GM19025 (cell line): ENCODE results near the gene TFE3.

Source experiments
- ATAC-seq: cut with Tn5 transposase; IDR thresholded peaks from one replicate; pipeline ENCODE4 v1.9.1; 2021; ENCODE audit warnings: mild to moderate bottlenecking, low read depth, moderate library complexity; ENCODE audit not compliant: unreplicated experiment

The TFE3 gene, protein sequence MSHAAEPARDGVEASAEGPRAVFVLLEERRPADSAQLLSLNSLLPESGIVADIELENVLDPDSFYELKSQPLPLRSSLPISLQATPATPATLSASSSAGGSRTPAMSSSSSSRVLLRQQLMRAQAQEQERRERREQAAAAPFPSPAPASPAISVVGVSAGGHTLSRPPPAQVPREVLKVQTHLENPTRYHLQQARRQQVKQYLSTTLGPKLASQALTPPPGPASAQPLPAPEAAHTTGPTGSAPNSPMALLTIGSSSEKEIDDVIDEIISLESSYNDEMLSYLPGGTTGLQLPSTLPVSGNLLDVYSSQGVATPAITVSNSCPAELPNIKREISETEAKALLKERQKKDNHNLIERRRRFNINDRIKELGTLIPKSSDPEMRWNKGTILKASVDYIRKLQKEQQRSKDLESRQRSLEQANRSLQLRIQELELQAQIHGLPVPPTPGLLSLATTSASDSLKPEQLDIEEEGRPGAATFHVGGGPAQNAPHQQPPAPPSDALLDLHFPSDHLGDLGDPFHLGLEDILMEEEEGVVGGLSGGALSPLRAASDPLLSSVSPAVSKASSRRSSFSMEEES

DNA sequence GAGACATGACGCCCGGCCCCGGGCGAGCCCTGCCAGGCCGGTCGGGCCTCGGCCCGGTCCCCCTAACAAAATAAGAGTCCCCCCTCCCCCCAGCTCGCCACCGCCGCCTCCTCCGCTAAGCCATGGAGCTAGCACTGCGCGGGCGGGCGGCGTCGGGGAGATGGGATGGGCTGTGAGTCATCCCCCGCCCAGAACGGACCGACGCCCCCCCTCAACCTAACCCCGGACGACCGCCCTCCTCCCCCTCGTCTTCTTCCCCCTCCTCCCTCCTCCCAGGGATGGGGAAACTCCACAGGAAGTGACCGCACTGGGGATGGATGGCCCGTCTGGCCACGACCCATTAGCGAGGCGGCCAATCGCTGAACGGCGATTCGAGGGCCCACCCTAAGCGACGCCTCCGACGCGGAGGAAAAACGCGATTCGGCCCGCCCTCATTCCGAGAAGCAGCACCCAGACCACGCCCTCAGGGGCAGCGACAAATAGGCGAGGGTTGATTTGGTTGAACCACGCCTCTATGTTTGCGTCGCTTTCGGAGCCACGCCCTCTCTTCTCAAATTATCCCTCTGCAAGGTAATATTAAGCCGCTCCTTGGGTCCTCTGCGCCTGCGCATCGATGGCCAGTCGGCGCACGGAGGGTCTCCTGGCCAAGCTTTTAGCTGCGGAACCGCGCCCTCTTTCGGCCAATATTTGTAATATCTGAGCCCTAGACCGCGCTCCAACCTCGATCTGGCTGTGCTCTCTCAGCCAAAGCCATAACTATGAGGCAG, at the start of gene TFE3:
Gene TFE3 (minus strand): TSS at position 138 of the 767 bp plus-strand sequence. CDS start 131 bp downstream, at position 7.
- peak; percentile 93 for ATAC-seq

DNA sequence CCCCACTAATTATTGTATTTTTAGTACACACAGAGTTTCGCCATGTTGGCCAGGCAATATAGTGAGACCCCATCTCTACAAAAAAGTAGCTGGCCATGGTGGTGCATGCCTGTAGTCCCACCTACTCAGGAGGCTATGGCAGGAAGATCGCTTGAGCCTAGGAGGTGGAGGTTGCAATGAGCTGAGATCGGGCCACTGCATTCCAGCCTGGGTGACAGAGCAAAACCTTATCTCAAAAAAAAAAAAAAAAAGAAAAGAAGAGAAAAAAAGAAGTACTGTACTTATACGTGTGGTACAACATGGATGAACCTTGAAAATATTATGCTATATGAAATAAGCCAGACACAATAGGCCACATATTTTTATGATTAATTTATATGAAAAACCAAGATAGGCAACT, 46.4 kb upstream of the TFE3 start:
- no peak for ATAC-seq

DNA sequence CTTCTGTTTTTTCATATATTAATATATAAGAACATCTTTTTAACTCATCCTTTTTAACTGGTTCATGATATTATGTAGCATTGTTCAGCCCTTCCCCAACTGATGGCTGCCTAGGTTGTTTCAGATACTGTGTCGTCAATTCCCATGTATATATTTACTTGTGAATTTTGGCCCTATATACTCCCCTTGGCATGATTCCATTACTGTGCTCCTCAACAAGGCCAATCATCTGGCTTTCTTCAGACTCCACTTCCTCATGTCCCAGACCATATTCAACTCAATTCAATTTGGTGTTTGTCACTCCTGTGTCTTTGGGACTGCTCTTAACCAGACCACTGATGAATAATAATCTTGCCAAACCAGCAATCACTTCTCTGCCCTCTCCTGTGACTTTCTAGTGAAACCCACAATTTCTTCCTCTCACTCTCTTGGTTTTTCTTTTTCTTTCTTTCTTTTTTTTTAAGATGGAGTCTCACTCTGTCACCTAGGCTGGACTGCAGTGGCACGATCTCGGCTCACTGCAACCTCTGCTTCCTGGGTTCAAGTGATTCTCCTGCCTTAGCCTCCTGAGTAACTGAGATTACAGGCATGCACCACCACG, 39.2 kb upstream of the TFE3 start:
- ATAC-seq: no peak

DNA sequence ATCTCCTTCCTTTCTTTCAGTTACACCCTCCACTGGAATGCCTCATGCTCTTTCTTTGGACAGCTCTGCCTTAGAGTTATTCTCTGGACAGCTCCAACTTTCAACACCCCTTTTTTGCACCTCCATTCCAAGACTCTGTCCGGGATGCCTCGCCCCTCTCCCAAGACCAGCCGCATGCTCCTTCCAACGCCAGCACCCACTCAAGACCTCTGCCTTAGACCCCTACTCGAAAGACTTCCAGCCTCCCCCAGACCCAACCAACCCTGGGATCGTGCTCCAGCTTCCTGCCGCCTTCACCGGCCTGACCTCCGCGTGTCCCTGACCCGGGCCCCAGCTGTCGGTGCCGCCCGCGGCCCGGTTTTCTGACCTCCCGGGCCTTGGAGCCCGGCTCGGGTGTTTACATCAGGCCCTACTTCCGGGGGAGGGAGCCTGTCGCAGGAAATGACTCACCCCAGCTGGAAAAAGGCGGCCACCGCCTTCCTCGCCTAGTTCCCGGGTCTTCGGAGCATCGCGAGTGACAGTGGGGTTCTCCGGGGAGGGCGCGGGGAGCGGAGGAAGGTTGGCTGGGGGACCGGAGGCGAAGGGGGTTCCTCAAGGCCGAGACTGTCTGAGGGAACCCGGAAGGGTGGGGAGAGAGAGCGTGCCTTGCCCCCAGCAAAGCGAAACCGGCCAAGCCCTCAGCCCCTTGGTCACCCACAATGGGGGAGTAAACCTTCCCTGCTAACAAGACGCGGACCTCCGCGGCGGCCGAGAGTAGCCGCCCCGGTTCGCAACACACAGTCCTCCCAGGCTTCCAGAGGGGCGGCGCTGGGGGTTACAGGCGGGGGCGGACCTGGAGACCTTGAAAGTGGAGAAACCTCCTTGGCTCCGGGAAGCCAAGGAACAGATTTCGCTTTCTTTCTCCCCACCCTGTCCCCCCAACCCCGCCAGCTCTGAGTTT, 36.6 kb upstream of the TFE3 start, which contains the start of gene WDR45:
Gene WDR45 (minus strand): TSS at position 399 of the 940 bp plus-strand sequence. CDS start 1,792 bp downstream, outside the sequence.
- ATAC-seq: peak; percentile 74

DNA sequence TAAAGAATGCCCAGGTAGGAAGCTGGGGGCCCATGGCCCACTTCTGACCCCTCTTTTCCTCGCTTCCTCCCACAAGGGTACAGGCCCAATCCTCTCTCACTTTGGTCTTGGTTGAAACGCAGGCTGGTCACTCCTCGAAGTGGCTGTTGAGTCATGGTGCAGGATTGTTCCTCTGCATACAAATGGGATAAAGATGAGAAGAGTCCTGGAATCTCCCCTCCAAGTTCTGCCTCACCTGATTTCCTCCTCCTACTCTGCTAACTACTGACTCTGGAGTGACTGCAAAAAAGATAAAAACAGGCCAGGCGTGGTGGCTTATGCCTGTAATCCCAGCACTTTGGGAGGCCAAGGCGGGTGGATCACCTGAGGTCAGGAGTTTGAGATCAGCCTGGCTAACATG, 34.8 kb upstream of the TFE3 start:
- ATAC-seq: no peak

DNA sequence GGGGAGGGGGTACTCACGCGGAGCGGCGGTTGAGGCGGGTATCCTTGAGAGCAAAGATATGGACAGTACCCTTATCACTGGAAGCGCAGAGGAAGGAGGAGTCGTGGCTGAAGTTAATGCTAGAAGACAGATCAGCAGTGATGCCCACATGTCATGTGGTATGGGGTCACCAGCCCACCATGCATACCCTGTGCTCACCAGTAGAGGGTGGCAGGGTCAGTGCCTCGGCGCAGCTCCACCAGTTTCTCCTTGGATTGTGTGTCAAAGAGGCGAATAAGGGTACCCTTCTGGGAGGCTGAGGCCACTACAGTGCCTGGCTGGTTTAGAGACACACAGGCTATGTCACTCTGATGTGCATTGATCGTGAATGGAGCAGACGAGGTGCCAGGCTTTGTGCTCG, 32.2 kb upstream of the TFE3 start:
- no peak for ATAC-seq

DNA sequence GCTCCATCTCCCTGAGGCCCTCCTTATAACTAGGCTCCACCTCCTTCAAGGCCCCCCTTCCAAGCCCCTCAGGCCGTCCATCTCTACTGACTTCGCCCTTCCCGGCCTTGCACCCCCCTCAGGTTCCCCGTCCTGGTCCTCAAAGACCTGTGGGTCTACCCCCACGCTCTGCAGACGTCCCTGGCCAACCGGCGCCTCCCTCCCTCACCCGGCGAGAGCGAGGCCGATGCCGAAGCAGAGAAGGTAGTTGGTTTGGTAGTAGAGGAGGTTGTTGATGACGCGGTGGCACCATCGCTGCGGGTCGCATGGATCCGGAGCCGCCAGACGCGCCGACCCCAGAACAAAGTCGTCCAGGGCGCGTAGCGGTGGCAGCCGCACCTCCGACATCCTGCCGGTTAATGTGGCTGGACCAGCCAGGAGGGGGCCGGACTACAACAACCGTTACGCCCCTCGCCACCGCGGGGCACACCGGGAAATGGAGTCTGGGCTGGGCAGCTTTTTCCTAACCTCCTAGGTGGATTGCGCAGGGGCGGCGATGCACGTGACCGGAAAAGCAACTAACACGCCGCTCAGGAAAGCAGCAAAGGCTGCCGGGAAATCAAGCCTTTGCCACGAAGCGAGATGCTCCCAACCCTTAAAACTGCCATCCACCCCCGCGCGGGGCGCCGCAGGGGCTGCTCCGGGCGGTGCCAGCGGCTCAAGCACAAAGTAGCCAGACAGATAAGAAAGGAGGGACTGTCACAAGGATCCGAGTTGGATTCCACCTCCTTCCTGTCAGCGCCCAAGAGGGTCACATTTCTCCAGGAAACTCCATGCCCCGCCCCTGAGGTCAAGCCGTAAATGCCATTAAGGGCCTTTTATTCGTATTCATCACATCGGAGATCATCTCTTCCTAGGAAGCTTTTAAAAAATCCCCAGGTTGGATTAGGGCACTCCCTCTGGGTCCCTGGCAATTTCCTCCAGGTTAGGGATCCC, 30.7 kb upstream of the TFE3 start, which contains the start of gene PRAF2:
Gene PRAF2 (minus strand): TSS at position 402 of the 975 bp plus-strand sequence. CDS start 15 bp downstream, at position 387.
- ATAC-seq: peak; percentile 87

DNA sequence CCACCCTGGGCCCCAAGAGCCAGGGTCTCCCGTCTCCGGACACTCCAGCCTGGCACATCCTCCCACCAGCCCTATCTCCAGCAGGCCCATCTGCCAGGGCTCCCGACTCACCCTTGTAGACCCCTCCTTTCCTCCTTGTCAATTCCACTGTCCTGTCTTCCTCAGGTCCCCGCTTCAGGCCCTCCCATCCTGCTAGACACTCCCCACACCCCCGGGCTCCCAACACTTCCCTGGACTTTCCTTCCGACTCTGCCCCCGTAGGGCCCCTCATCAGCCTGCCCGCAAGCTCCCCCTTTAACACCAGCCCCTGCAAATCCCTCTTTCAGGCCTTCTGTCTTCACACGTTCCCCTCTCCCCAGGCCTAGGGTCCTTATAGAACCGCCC, 29.5 kb upstream of the TFE3 start:
- no peak for ATAC-seq

DNA sequence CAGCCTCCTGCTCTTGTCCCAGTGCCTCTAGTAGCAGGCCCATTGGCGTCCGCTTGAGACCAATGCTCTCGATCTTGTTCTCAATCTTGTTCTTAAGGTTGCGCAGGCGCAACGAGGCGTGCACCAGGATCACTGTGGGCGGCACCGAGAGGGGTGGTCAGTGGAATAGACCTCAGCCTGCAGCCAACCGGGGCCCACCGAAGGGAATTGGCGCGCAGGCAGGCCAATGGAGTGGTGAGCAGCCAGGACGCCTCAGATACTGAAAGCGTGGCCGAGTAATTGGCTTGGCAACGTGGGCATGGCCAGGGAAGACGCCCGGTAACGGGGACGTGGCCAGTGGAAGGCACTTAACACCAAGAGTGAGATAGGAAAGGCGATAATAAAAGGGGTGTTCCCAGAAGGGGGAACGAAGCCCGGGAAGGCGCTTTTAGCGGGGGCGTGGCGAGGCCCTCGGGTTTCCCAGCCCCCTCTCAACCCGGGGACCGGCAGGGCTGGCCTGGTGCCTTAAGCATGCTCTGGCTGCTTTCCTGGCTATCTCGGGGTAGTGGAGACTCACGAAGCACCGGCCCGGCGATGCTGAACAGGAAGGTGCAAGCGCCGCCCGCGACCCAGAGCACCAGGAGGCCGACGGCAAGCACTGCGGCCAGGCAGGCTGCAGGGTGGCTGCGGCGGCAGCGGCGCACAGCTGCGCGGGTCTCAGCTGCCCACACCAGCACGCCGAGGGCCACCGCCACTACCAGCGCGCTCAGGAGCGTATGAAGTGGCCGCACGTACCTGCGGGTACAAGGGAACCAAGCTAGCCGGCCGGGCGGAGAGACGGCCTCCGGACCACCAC, 28.9 kb upstream of the TFE3 start:
- ATAC-seq: no peak

DNA sequence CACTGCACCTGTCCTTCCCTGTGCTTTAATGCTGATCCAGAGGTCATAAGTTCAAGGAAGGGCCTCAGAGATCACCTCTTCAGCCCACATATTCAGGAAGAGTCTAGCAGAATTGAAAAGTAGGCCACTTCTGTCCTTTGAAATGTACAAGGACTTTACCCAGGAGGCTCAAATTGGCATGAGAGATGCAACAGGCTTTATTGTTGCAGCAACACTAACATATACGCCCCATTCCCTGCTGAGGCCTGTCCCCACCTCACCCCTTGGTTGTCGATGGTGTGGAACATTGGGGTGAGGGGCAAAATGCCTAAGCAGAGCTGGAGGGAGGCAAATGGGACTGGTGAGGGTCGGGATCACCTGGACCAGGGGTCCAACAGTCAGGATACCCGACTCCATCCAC, 27.8 kb upstream of the TFE3 start:
- no peak for ATAC-seq

DNA sequence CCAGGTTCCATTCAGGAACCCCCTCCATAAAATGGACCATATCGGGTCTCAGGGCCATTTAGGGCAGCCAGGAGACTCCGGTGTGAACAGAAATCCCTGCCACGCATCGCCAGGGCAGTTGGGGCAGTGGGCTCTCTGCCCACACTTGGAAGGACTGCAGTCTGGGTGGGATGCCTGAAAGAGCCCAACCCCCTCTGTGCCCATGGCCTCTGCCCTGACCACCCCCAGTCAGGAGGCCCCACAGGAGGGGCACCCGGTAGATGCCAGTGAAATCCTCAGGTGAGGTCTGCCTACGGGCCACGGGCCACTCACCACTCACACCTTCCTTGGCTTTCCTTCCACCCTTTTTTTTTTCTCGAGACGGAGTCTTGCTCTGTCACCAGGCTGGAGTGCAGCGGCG, 25.9 kb upstream of the TFE3 start:
- no peak for ATAC-seq

DNA sequence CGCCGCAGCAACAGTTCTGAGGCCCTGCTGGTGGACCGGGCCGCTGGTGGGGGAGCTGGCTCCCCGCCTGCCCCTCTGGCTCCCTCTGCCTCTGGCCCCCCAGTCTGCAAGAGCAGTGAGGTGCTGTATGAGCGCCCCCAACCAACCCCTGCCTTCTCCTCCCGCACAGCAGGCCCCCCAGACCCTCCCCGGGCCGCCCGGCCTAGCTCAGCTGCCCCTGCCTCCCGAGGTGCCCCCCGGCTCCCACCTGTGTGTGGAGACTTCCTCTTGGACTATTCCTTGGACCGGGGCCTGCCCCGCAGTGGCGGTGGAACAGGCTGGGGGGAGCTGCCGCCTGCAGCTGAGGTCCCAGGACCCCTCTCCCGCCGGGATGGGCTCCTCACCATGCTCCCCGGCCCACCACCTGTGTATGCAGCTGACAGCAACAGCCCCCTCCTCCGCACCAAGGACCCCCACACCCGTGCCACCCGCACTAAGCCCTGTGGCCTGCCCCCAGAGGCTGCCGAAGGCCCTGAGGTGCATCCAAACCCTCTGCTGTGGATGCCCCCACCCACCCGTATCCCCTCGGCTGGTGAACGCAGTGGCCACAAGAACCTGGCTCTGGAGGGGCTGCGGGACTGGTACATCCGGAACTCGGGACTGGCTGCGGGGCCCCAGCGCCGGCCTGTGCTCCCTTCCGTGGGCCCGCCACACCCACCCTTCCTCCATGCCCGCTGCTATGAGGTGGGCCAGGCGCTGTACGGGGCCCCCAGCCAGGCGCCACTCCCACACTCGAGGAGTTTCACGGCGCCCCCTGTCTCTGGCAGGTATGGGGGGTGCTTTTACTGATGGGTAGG, 24.3 kb upstream of the TFE3 start:
- no peak for ATAC-seq

DNA sequence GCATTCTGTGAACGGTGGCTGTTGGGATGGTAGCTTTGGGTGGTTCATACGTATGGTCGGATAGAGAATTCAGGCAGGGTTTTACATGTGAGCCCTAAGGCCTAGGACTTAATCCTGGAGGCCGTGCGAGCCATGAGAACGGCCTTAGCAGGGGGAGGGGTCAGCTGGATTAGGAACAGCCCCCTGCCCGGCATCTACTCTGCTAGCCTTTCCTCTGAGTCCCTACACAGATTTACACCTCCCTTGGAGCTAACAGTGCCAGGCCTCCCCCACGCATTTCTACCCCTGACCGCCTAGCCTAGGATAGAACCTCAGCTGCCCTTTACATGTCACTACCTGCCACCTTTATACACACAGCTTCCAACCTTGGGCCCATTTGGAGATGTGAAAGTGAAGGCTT, 23.5 kb upstream of the TFE3 start:
- no peak for ATAC-seq

DNA sequence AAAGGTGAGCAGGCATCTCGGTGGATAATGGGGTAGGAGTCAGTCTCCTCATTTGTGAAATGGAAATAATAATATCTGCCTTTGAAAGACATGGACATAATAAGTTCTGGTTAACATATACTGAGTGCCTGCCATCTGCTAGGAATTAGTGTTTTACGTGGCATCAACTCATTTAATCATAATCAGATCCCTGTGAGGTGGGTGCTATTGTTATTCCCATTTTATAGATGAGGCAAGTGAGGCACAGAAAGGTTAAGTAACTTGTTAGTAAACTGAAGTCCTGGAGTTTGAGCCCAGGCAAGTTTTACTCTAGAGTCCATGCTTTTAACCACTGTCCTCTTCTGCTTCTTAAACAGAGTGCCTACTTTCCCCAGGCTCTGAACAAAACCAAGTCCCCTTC, 23.1 kb upstream of the TFE3 start:
- no peak for ATAC-seq

DNA sequence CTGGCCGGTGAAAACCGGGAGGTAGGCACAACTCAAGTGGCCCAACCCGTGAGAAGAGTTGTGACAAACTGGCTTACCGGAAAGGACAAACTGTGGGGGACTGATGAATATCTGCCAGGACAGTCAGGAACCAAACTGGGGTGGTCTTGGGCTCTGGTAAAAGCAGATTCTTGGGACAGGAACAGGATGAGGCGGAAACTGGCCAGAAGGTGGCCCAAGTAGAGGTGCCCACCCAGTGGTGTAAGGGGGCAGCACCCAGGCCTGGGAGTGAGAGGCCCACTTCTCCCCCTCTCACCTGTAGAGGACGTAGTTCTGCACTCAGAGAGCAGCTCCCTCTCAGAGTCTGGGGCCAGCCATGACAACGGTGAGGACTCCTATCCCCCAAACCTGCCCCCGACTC, 21.6 kb upstream of the TFE3 start:
- ATAC-seq: no peak

DNA sequence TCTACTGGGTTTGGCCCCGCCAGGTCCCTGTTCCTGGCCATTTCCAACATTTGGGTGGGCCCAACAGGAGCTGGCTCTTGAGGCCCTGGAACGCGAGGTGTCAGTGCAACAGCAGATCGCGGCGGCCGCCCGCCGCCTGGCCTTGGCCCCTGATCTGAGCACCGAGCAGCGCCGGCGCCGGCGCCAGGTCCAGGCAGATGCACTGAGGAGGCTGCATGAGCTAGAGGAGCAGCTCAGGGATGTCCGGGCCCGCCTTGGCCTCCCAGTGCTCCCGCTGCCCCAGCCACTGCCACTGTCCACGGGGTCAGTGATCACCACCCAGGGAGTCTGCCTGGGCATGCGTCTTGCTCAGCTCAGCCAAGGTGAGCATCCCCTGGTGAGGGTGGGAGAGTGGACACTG, 21.1 kb upstream of the TFE3 start:
- ATAC-seq: no peak

DNA sequence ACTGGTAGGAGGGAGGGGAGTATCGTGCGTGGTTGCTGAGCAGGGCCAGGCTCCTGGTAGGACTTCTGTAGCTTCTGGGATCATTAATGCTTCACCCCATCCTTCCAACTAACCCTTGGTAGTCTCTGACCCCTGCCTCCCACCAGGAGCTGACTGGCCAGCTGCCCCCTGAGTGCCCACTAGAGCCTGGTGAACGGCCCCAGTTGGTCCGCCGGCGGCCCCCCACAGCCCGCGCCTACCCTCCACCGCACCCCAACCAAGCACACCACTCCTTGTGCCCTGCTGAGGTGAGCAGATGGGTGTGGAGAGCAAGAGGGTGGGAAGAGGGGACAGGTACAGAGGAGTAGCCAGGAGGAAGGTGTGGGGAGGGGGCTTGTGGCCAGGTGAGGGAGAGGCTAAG, 20.6 kb upstream of the TFE3 start:
- ATAC-seq: no peak
